H9 (cell line): Measurements from ENCODE around the gene C11orf21. TPM values are rescaled to one million over a fixed set of nuclear protein-coding genes. Genes with fewer than 3 reads are reported as not detected.
A peak's percentile ranks its signal among the peaks of the same experiment; 100 is the strongest.

Experiments
- DNase-seq: peaks from one replicate; pipeline ENCODE4 v3.0.0-alpha.2; 2017
- H2AFZ ChIP-seq: one replicate; pipeline ENCODE4 v1.6.1; 2013; ENCODE audit warnings: mild to moderate bottlenecking, low read length, control low read depth, moderate library complexity
- H2AK5ac ChIP-seq: 2 replicates; pipeline ENCODE4 v1.6.1; 2013; ENCODE audit warnings: low read length, control low read depth, mixed read lengths; ENCODE audit not compliant: insufficient read length
- H2BK120ac ChIP-seq: one replicate; pipeline ENCODE4 v1.6.1; 2013; ENCODE audit warnings: low read depth, mild to moderate bottlenecking, low read length, control low read depth, inconsistent platforms; ENCODE audit not compliant: poor library complexity, severe bottlenecking
- H2BK12ac ChIP-seq: 2 replicates; pipeline ENCODE4 v1.6.1; 2013; ENCODE audit warnings: low read length, control low read depth, mixed read lengths, low read depth; ENCODE audit not compliant: insufficient read length
- H2BK15ac ChIP-seq: 2 replicates; pipeline ENCODE4 v1.6.1; 2013; ENCODE audit warnings: low read depth, low read length, control low read depth
- H2BK20ac ChIP-seq: one replicate; pipeline ENCODE4 v1.6.1; 2013; ENCODE audit warnings: low read depth, mild to moderate bottlenecking, low read length, control low read depth, inconsistent platforms; ENCODE audit not compliant: poor library complexity, severe bottlenecking
- H2BK5ac ChIP-seq: 2 replicates; pipeline ENCODE4 v1.6.1; 2013; ENCODE audit warnings: low read length, control low read depth, mixed read lengths; ENCODE audit not compliant: insufficient read length
- H3K14ac ChIP-seq: 2 replicates; pipeline ENCODE4 v1.6.1; 2013; ENCODE audit warnings: low read length, control low read depth; ENCODE audit not compliant: insufficient read depth
- H3K18ac ChIP-seq: 2 replicates; pipeline ENCODE4 v1.6.1; 2013; ENCODE audit warnings: low read depth, mild to moderate bottlenecking, mixed read lengths, low read length, control low read depth; ENCODE audit not compliant: insufficient read length
- H3K23ac ChIP-seq: 2 replicates; pipeline ENCODE4 v1.6.1; 2013; ENCODE audit warnings: low read length, control low read depth, mixed read lengths, low read depth; ENCODE audit not compliant: insufficient read length
- H3K23me2 ChIP-seq: 2 replicates; pipeline ENCODE4 v1.6.1; 2013; ENCODE audit warnings: low read depth, mild to moderate bottlenecking, mixed read lengths, low read length, control low read depth; ENCODE audit not compliant: insufficient read length, poor library complexity, severe bottlenecking
- H3K27ac ChIP-seq: 2 replicates; pipeline ENCODE4 v1.5.1; 2013; ENCODE audit warnings: low read length, control low read depth, mixed read lengths, low read depth; ENCODE audit not compliant: insufficient read length
- H3K27me3 ChIP-seq: 2 replicates; pipeline ENCODE4 v1.6.1; 2013; ENCODE audit warnings: low read length, control low read depth, inconsistent platforms; ENCODE audit not compliant: insufficient read depth
- H3K4ac ChIP-seq: 2 replicates; pipeline ENCODE4 v1.6.1; 2013; ENCODE audit warnings: low read depth, mild to moderate bottlenecking, control low read depth, inconsistent platforms, low read length, moderate library complexity
- H3K4me1 ChIP-seq: 2 replicates; pipeline ENCODE4 v1.6.1; 2013; ENCODE audit warnings: low read length, control low read depth, inconsistent platforms; ENCODE audit not compliant: insufficient read depth
- H3K4me2 ChIP-seq: 2 replicates; pipeline ENCODE4 v1.6.1; 2013; ENCODE audit warnings: low read length, control low read depth, mixed read lengths; ENCODE audit not compliant: insufficient read length, insufficient read depth
- H3K56ac ChIP-seq: 2 replicates; pipeline ENCODE4 v1.6.1; 2013; ENCODE audit warnings: low read depth, mild to moderate bottlenecking, mixed read lengths, low read length, control low read depth; ENCODE audit not compliant: insufficient read length
- H3K79me1 ChIP-seq: 2 replicates; pipeline ENCODE4 v1.6.1; 2013; ENCODE audit warnings: low read depth, mild to moderate bottlenecking, moderate library complexity, low read length, control low read depth, inconsistent platforms; ENCODE audit not compliant: insufficient read depth, poor library complexity, severe bottlenecking
- H3K79me2 ChIP-seq: 2 replicates; pipeline ENCODE4 v1.6.1; 2013; ENCODE audit warnings: low read length, control low read depth, inconsistent platforms; ENCODE audit not compliant: insufficient read depth
- H3K9ac ChIP-seq: 2 replicates; pipeline ENCODE4 v1.6.1; 2013; ENCODE audit warnings: low read length, control low read depth, mixed read lengths; ENCODE audit not compliant: insufficient read length; ENCODE audit errors: extremely low read depth
- H3K9me3 ChIP-seq: one replicate; pipeline ENCODE4 v1.6.1; 2013; ENCODE audit warnings: low read depth, low read length, inconsistent platforms; ENCODE audit not compliant: control insufficient read depth
- H3T11ph ChIP-seq: one replicate; pipeline ENCODE4 v1.6.1; 2013; ENCODE audit warnings: mild to moderate bottlenecking, low read length, control low read depth, inconsistent platforms
- H4K20me1 ChIP-seq: one replicate; pipeline ENCODE4 v1.6.1; 2013; ENCODE audit not compliant: control insufficient read depth, insufficient read length, insufficient read depth
- H4K5ac ChIP-seq: 2 replicates; pipeline ENCODE4 v1.6.1; 2013; ENCODE audit warnings: low read depth, mild to moderate bottlenecking, mixed read lengths, low read length, control low read depth; ENCODE audit not compliant: insufficient read length
- H4K8ac ChIP-seq: replicated peaks from 2 replicates; pipeline ENCODE4 v1.6.1; 2013; ENCODE audit warnings: low read length, control low read depth, mixed read lengths, low read depth; ENCODE audit not compliant: insufficient read length
- H4K91ac ChIP-seq: 2 replicates; pipeline ENCODE4 v1.6.1; 2013; ENCODE audit warnings: low read depth, mild to moderate bottlenecking, moderate library complexity, mixed read lengths, low read length, control low read depth; ENCODE audit not compliant: insufficient read length
- H3K27ac Mint-ChIP-seq, 3 experiments: 2 replicates in 2 of 3; 3 replicates in 1 of 3; pipeline ENCODE4 v1.8.0; 2020 to 2021; ENCODE audit warnings: mixed read lengths in 3 of 3, mild to moderate bottlenecking in 1 of 3, moderate library complexity in 1 of 3
- H3K27me3 Mint-ChIP-seq: 2 replicates; pipeline ENCODE4 v1.8.0; 2021; ENCODE audit warnings: low read depth, mild to moderate bottlenecking, moderate library complexity, mixed read lengths
- H3K36me3 Mint-ChIP-seq, 3 experiments: 2 replicates in 2 of 3; 3 replicates in 1 of 3; pipeline ENCODE4 v1.8.0; 2020 to 2021; ENCODE audit warnings: low read depth in 3 of 3, mixed read lengths in 3 of 3; ENCODE audit not compliant: insufficient read depth in 1 of 3
- H3K4me1 Mint-ChIP-seq, 2 experiments: 2 replicates each; pipeline ENCODE4 v1.8.0; 2020; ENCODE audit warnings: mixed read lengths in 2 of 2
- H3K4me3 Mint-ChIP-seq, 2 experiments: 2 replicates in 1 of 2; 3 replicates in 1 of 2; pipeline ENCODE4 v1.8.0; 2020 to 2021; ENCODE audit warnings: mild to moderate bottlenecking in 2 of 2, mixed read lengths in 2 of 2, moderate library complexity in 1 of 2
- H3K9me3 Mint-ChIP-seq, 2 experiments: 2 replicates in 1 of 2; 3 replicates in 1 of 2; pipeline ENCODE4 v1.8.0; 2020; ENCODE audit warnings: mild to moderate bottlenecking in 2 of 2, mixed read lengths in 2 of 2, moderate library complexity in 1 of 2
- CTCF ChIP-seq: fragments of 200-600 bp; sonication (generic); conservative IDR thresholded peaks from 3 replicates; pipeline ENCODE4 v1.8.0; 2021; ENCODE audit warnings: antibody characterized with exemption, mild to moderate bottlenecking
- WGBS: extraction: QIAGEN DNeasy Blood & Tissue Kit; methylation state at CpG from one replicate; pipeline ENCODE4 v1.1.7; 2013; ENCODE audit warnings: missing lambda C conversion rate, low lambda C conversion rate, mixed read lengths; ENCODE audit not compliant: insufficient read length; ENCODE audit errors: extremely low coverage; 5-methylcytosine and 5-hydroxymethylcytosine counted together
- total RNA-seq: library from RNA; stranded (reverse); gene quantifications from 2 replicates; pipeline ENCODE4 v1.2.1, GENCODE V29; 2021

C11orf21 gene
- total RNA-seq, 1 experiment from 2014 or later, result not detected

- Mint-ChIP-seq H3K27me3 (peaks cover 72% of the 10 kb centered on the region), H3K4me1 (peaks cover 12 to 14% of the 10 kb centered on the region in 2 experiments), H3K9me3 (peaks cover 4 to 5% of the 10 kb centered on the region in 2 experiments; a peak in 3 of 5 replicates), H3K27ac (no peak overlapping the region), H3K36me3 (0 out of 7 replicates have a peak, but pooled peaks cover 0 to 3% (median 0%) of the 10 kb centered on the region in 3 experiments), H3K4me3 (no peak overlapping the region)
- Histone ChIP-seq H3K4ac (no peak overlapping the region), H2BK20ac (no peak overlapping the region), H3K79me2 (no peaks in the 10 kb centered on the region), H3K4me2 (no peak overlapping the region), H2BK120ac (no peak overlapping the region), H3K9ac (no peak overlapping the region), H3K27me3 (peaks cover 5% of the 10 kb centered on the region; the same call in 1 of the 2 replicates), H3K23ac (no peak overlapping the region), H3T11ph (no peak overlapping the region), H4K8ac (no peak overlapping the region), H3K23me2 (no peaks in the 10 kb centered on the region), H3K4me1 (no peaks in the 10 kb centered on the region; the same call in 1 of the 2 replicates), H3K18ac (no peak overlapping the region), H3K14ac (no peak overlapping the region), H2BK5ac (no peak overlapping the region), H3K56ac (no peak overlapping the region), H2BK15ac (no peak overlapping the region), H4K20me1 (no peaks in the 10 kb centered on the region), H2BK12ac (no peak overlapping the region), H4K91ac (no peak overlapping the region), H3K27ac (no peak overlapping the region), H4K5ac (no peak overlapping the region), H3K79me1 (no peaks in the 10 kb centered on the region), H3K9me3 (no peaks in the 10 kb centered on the region), H2AK5ac (no peak overlapping the region), H2AFZ (no peak overlapping the region)
- TF ChIP-seq CTCF, result no peak
- DNase-seq, result peak; percentile 28
- no CpG with 5 or more reads among the region's 6 CpGs for WGBS
Measured at GRCh38 chr11:2277008-2277346, 24.7 kb downstream of the C11orf21 start.
